ENCODE results near the gene PACSIN3.
"Not testable (repeated sequence)": the region's sequence is repeated elsewhere in the genome, so short reads cannot be mapped to it uniquely, and the experiment has no call there.

Gene PACSIN3

GRCh38 chr11:47191137-47191536, 4.9 kb upstream of the PACSIN3 start:
- not testable (repeated sequence) for DNase-seq

- no peak for DNase-seq
Measured at GRCh38 chr11:47189100-47189834, 3.0 kb upstream of the PACSIN3 start.

- DNase-seq: no peak
Measured at GRCh38 chr11:47188259-47188658, 2.0 kb upstream of the PACSIN3 start.

- no peak for DNase-seq
Measured at GRCh38 chr11:47187723-47188122, 1.5 kb upstream of the PACSIN3 start.

GRCh38 chr11:47186700-47187695, 764 bp upstream of the PACSIN3 start:
- DNase-seq: no peak

GRCh38 chr11:47185305-47186075, 744 bp downstream of the PACSIN3 start:
- no peak for DNase-seq

GRCh38 chr11:47184711-47185304, 1.4 kb downstream of the PACSIN3 start:
- DNase-seq: no peak

- no peak for DNase-seq
Measured at GRCh38 chr11:47183969-47184368, 2.3 kb downstream of the PACSIN3 start.

GRCh38 chr11:47183031-47183856, 3.0 kb downstream of the PACSIN3 start:
- no peak for DNase-seq

GRCh38 chr11:47182380-47182779, 3.9 kb downstream of the PACSIN3 start:
- no peak for DNase-seq

GRCh38 chr11:47181271-47181670, 5.0 kb downstream of the PACSIN3 start:
- no peak for DNase-seq

- DNase-seq: no peak
Measured at GRCh38 chr11:47180006-47180787, 6.0 kb downstream of the PACSIN3 start.

- no peak for DNase-seq
Measured at GRCh38 chr11:47179655-47179991, 6.6 kb downstream of the PACSIN3 start.

- no peak for DNase-seq
Measured at GRCh38 chr11:47178737-47179654, 7.2 kb downstream of the PACSIN3 start.

- no peak for DNase-seq
Measured at GRCh38 chr11:47178316-47178715, 7.9 kb downstream of the PACSIN3 start.

- no peak for DNase-seq
Measured at GRCh38 chr11:47177846-47178245, 8.4 kb downstream of the PACSIN3 start.

GRCh38 chr11:47177229-47177845, 8.9 kb downstream of the PACSIN3 start:
- peak; percentile 28 for DNase-seq

GRCh38 chr11:47176328-47177228, 9.7 kb downstream of the PACSIN3 start, which contains the start of gene ARFGAP2:
Gene ARFGAP2 (minus strand): TSS chr11:47176879. CDS start chr11:47176853, 26 bp downstream.
- DNase-seq: peak; percentile 41
